Thymus (tissue), 11 donors: ENCODE results near the gene KCNJ9. TPM values are rescaled to one million over a fixed set of nuclear protein-coding genes. Genes with fewer than 3 reads are reported as not detected.

Experiments
- DNase-seq, 9 donors: peaks; one replicate each; pipeline ENCODE4 v3.0.0-alpha.2; 2013; ENCODE audit warnings: low spot score in 9 of 9, low read depth in 6 of 9, missing footprints in 1 of 9
- H3K27ac ChIP-seq, 2 donors: one replicate each; pipeline ENCODE4 v1.5.1; 2013; ENCODE audit warnings: control low read depth in 1 of 2, low read depth in 1 of 2, low read length in 1 of 2, mild to moderate bottlenecking in 1 of 2, moderate library complexity in 1 of 2
- H3K27me3 ChIP-seq, 2 donors: one replicate each; pipeline ENCODE4 v1.5.1; 2013; ENCODE audit warnings: low read length in 1 of 2; ENCODE audit not compliant: control insufficient read depth in 2 of 2, insufficient read depth in 1 of 2
- H3K36me3 ChIP-seq, 2 donors: one replicate each; pipeline ENCODE4 v1.5.1; 2013; ENCODE audit warnings: low read length in 1 of 2, mild to moderate bottlenecking in 1 of 2, moderate library complexity in 1 of 2; ENCODE audit not compliant: control insufficient read depth in 2 of 2, insufficient read depth in 2 of 2
- H3K4me1 ChIP-seq, 2 donors: one replicate each; pipeline ENCODE4 v1.5.1; 2013; ENCODE audit warnings: low read length in 2 of 2; ENCODE audit not compliant: control insufficient read depth in 2 of 2, insufficient read depth in 2 of 2
- H3K4me3 ChIP-seq, 2 donors: one replicate each; pipeline ENCODE4 v1.5.1; 2013; ENCODE audit warnings: low read length in 2 of 2, control low read depth in 1 of 2, mild to moderate bottlenecking in 1 of 2
- H3K9me3 ChIP-seq, 2 donors: one replicate each; pipeline ENCODE4 v1.5.1; 2013; ENCODE audit warnings: low read length in 1 of 2, mild to moderate bottlenecking in 1 of 2; ENCODE audit not compliant: control insufficient read depth in 2 of 2, insufficient read depth in 1 of 2
- WGBS: extraction: QIAGEN DNeasy Blood & Tissue Kit; methylation state at CpG from one replicate; pipeline ENCODE4 v1.1.7; 2013; 5-methylcytosine and 5-hydroxymethylcytosine counted together
- polyA plus RNA-seq: library from polyadenylated mRNA; stranded (reverse); fragments of 200-250 nt; gene quantifications from one replicate; pipeline ENCODE4 v1.2.3, GENCODE V29; 2013
- total RNA-seq: library from RNA; stranded (reverse); fragments of 120-200 nt; gene quantifications from one replicate; pipeline ENCODE4 v1.2.4, GENCODE V29; 2013
- donor health status: healthy.

KCNJ9 gene
- total and polyA plus RNA-seq, 2 donors = 0.05 to 0.09 TPM

DNA sequence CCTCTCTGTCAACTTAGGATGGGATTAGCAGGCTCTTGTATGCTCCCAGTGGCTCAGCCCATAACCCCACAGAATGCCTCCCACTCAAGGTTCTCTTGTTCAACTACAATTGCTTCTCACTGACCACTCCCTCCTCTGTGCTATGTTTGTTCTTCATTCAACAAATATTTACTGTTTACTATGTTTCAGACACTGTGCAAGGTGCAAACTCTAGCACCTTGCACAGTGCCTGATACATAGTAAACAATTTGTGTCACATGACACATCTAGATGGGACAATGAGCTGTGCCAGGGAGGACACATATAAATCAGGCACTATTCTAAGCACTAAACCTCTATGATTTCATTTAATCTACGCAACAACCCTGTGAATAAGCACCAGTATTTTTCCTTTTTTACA lies 49.6 kb downstream of the KCNJ9 start:
- no peak for DNase-seq
- Histone ChIP-seq H3K4me3 (no peak overlapping the region), H3K27me3 (peaks cover 0 to 6% of the 10 kb centered on the region in 2 donors), H3K27ac (no peak overlapping the region), H3K36me3 (no peaks in the 10 kb centered on the region), H3K4me1 (no peaks in the 10 kb centered on the region), H3K9me3 (no peaks in the 10 kb centered on the region)
- 97% methylated on average over 1 of the region's 1 CpG for WGBS

DNA sequence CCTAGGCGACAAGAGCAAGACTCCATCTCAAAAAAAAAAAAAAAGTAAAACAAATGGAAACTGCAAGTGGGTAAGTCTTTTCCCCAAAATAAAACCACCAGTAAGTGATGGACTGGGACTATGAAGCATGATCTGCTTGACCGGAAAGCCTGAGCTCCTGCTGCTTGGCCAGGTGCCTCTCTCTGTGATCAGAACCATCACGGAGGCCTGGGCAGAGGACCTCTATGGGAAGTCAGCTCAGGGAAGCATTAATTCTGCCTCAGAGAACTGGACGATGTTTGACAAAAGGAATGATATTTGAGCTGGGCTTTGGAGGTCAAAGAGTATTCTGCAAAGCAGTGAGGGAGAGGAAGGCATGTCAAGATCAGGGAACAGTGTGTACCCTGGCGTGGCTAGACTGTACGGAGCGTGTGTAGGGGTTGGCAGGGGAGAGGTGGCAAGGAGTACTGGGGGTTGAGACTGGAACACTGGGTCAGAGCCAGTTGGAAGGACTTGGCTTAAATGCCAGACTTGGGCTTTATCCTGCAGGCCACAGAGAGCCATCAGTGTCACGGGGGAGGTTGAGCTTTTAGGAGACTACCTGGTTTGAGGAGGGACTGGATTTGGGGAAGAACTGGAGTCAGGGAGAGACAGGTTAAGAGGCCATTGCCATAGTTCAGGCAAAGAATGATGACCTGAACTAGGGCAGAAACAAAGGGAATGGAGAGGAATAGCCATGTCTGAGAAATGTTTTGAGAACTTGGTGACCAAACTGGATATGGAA lies 50.6 kb downstream of the KCNJ9 start:
- Histone ChIP-seq H3K4me1 (no peaks in the 10 kb centered on the region), H3K27ac (no peak overlapping the region), H3K9me3 (no peaks in the 10 kb centered on the region), H3K36me3 (no peaks in the 10 kb centered on the region), H3K4me3 (no peak overlapping the region), H3K27me3 (peaks cover 0 to 6% of the 10 kb centered on the region in 2 donors)
- WGBS = 95% methylated on average over 8 of the region's 8 CpGs
- DNase-seq = no peak

DNA sequence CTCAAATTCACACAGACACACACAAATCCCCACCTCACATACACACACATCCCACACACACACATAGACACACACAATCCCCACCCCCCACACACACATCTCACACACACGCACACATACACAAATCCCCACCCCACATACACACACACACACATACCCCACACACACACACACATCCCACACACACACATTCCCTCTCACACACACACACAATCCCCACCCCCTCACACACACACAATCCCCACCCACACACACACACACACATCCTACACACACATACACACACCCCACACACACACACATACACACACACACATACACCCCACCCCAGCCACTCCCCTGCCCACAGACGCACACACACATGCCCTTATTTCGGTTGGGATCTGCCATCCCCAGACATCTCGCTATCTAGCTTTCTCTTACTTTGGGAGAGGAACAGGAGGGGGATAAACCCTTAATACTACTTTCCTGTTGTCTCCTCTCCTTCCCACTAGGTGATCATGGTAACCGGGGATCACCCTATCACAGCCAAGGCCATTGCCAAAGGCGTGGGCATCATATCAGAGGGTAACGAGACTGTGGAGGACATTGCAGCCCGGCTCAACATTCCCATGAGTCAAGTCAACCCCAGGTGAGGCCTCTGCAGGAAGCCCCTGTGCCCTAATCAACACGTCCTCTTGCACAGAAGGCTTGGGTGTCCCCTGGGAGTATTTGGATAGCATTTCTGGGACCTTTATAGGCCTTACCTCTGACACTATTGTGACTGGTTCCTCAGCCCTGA lies 52.8 kb downstream of the KCNJ9 start:
- Histone ChIP-seq H3K36me3 (no peaks in the 10 kb centered on the region), H3K4me1 (no peaks in the 10 kb centered on the region), H3K27ac (no peak overlapping the region), H3K27me3 (peaks cover 0 to 8% of the 10 kb centered on the region in 2 donors), H3K9me3 (no peaks in the 10 kb centered on the region), H3K4me3 (no peak overlapping the region)
- DNase-seq = no peak
- WGBS = 94% methylated on average over 9 of the region's 9 CpGs

DNA sequence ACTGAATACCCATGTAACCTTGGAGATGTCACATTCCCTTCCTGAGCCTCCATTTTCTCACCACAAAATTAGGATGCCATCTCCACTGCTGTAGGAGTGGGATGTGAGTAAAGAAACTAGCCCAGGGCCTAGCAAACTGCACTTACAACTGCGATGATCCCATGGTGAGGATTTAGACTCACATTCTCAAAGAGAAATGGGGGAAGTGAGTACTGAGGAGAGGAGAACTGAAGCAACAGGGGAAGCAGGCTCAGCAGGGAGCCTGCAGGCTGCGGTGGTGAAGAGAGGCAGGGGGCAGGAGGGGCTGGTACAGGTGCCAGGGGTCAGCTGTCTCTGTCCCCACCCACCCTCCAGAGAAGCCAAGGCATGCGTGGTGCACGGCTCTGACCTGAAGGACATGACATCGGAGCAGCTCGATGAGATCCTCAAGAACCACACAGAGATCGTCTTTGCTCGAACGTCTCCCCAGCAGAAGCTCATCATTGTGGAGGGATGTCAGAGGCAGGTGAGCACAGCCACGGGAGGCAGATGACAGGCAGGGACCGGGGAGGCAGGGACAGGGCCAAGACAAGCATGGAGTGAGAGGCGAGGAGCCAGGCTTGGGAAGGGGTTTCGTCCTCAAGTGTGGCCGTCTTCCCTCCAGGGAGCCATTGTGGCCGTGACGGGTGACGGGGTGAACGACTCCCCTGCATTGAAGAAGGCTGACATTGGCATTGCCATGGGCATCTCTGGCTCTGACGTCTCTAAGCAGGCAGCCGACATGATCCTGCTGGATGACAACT lies 53.6 kb downstream of the KCNJ9 start:
- peaks cover 0 to 8% of the 10 kb centered on the region in 2 donors for H3K27me3 ChIP-seq
- no peaks in the 10 kb centered on the region for H3K4me1 ChIP-seq
- H3K4me3 ChIP-seq = no peak overlapping the region
- H3K9me3 ChIP-seq = no peaks in the 10 kb centered on the region
- WGBS = 92% methylated on average over 20 of the region's 20 CpGs
- DNase-seq = no peak
- H3K36me3 ChIP-seq = no peaks in the 10 kb centered on the region
- H3K27ac ChIP-seq = no peak overlapping the region

DNA sequence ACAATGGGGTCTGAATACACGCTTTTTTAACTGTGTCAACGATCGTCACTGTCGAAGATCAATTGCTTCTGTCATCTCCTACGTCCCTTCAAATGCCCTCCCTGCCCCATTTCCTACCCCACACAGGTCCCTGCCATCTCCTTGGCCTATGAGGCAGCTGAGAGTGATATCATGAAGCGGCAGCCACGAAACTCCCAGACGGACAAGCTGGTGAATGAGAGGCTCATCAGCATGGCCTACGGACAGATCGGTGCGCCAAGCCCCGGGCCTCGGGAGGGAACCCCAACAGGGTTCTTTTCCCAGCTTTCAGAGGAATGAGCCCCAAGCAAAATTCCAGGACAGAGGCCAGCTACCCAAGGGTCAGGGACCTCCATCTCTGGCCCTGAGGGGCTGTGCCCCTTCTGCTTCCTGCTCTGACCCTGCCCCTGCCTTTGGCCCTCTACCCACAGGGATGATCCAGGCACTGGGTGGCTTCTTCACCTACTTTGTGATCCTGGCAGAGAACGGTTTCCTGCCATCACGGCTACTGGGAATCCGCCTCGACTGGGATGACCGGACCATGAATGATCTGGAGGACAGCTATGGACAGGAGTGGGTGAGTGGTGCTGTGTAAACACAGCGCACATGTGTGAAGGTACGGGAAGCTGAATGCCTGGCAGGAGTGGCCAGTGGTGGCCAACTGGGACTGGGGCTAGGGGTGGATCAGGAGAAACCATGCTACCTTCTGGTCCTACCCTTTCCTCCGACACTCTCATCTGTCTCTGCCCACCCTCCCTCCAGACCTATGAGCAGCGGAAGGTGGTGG lies 55.0 kb downstream of the KCNJ9 start:
- DNase-seq = no peak
- no peak overlapping the region for H3K27ac ChIP-seq
- WGBS = 96% methylated on average over 22 of the region's 22 CpGs

DNA sequence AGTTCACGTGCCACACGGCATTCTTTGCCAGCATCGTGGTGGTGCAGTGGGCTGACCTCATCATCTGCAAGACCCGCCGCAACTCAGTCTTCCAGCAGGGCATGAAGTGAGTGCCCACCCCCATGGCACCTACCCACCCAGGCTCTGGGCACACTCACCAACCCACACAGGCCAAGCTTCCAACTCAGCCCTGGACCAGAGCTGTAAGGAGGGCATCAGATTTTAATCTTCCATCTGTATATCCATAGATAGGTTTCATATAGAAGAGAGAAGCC lies 55.5 kb downstream of the KCNJ9 start:
- Histone ChIP-seq H3K9me3 (no peaks in the 10 kb centered on the region), H3K27me3 (peaks cover 0 to 8% of the 10 kb centered on the region in 2 donors), H3K4me1 (no peaks in the 10 kb centered on the region), H3K36me3 (no peaks in the 10 kb centered on the region), H3K27ac (no peak overlapping the region), H3K4me3 (no peak overlapping the region)
- WGBS = 96% methylated on average over 5 of the region's 5 CpGs
- no peak for DNase-seq

More for the DNA sequence above, 55.0 kb downstream of the KCNJ9 start:
- Histone ChIP-seq H3K27me3 (peaks cover 0 to 8% of the 10 kb centered on the region in 2 donors), H3K4me1 (no peaks in the 10 kb centered on the region), H3K36me3 (no peaks in the 10 kb centered on the region), H3K4me3 (no peak overlapping the region), H3K9me3 (no peaks in the 10 kb centered on the region)

DNA sequence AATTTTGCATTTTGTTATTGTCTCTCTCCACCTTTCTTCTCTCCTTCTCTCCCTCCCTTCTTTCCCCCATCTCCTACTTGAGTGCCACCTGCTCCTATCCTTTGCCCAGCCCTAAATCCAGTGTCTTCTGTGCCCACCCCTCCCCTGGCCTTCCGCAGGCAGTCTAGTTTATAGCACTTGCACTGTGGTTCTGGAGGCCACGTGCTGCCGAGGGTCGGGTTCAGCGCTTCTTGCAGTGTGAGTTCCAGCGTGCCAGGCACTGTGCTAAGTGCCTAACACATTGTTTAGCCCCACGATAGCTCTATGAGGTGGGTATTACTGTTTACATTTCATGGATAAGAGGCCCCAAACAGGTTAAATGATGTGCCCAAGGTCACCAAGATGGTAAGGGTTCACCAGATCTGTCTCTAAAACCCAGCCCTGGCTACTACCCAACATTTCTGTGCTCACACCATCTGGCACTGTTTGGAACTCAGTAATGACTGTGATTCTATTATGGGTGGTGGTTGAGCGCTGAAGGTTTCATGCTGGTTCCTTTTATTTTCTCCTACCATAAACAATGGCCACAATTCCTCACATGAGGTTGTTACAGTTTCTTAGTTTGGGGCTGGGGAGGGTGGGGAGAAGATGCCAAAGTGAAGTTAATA lies 56.0 kb downstream of the KCNJ9 start:
- H3K27me3 ChIP-seq = peaks cover 0 to 5% of the 10 kb centered on the region in 2 donors

DNA sequence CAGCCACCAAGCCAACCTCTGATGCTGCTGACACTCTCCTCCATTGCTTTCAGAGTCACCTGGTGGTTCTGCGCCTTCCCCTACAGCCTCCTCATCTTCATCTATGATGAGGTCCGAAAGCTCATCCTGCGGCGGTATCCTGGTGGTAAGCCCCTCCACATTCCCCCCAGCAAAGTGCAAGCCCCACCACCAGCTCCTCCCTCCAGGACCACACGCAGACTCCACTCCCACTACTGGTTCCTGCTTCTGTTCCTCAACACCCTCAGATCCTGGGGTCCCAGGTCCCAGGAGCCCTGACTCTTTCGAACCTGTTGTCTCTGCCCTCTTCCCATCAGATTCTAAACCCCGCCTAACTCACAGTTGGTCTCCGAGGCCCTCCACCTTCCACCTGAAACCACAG lies 58.5 kb downstream of the KCNJ9 start:
- no peak overlapping the region for H3K4me3 ChIP-seq
- no peaks in the 10 kb centered on the region for H3K4me1 ChIP-seq
- WGBS = 96% methylated on average over 8 of the region's 8 CpGs
- H3K27ac ChIP-seq = no peak overlapping the region
- DNase-seq = no peak
- peaks cover 0 to 5% of the 10 kb centered on the region in 2 donors for H3K27me3 ChIP-seq
- no peaks in the 10 kb centered on the region for H3K9me3 ChIP-seq
- H3K36me3 ChIP-seq = no peaks in the 10 kb centered on the region

More for the DNA sequence above, 56.0 kb downstream of the KCNJ9 start:
- H3K36me3 ChIP-seq = no peaks in the 10 kb centered on the region
- H3K4me1 ChIP-seq = no peaks in the 10 kb centered on the region
- no peak for DNase-seq
- H3K27ac ChIP-seq = no peak overlapping the region
- 96% methylated on average over 8 of the region's 8 CpGs for WGBS
- H3K9me3 ChIP-seq = no peaks in the 10 kb centered on the region
- H3K4me3 ChIP-seq = no peak overlapping the region
